Gastrocnemius medialis (tissue), 4 donors: ENCODE data around the gene CDH23. TPM values are rescaled to one million over a fixed set of nuclear protein-coding genes. Genes with fewer than 3 reads are reported as not detected.

ENCODE experiments used
- ATAC-seq, 2 donors: fragments of 150-250 bp; one replicate each; pipeline ENCODE4 v1.9.1; 2016
- DNase-seq, 2 donors: peaks; one replicate each; pipeline ENCODE4 v3.0.0-alpha.2; 2019
- H3K27ac ChIP-seq, 4 donors: fragments of 200-600 bp; sonication (generic); 1 replicate in 1 of 4; 2 replicates in 3 of 4; pipeline ENCODE4 v1.5.1; 2016 to 2018; ENCODE audit warnings: mild to moderate bottlenecking in 2 of 4, moderate library complexity in 1 of 4
- H3K27me3 ChIP-seq, 3 donors: fragments of 200-600 bp; sonication (generic) in 2 of 3; 1 replicate in 1 of 3; 2 replicates in 2 of 3; pipeline versions ENCODE4 v1.5.1 to v1.6.0; 2016 to 2019; ENCODE audit warnings: mild to moderate bottlenecking in 1 of 3, moderate library complexity in 1 of 3
- H3K36me3 ChIP-seq, 2 donors: fragments of 200-600 bp; sonication (generic) in 1 of 2; one replicate each; pipeline ENCODE4 v1.5.1; 2017 to 2018
- H3K4me1 ChIP-seq, 2 donors: fragments of 200-600 bp; sonication (generic) in 1 of 2; one replicate each; pipeline ENCODE4 v1.5.1; 2016 to 2017; ENCODE audit warnings: mild to moderate bottlenecking in 2 of 2
- H3K4me3 ChIP-seq, 4 donors: fragments of 200-600 bp; sonication (generic) in 3 of 4; 1 replicate in 1 of 4; 2 replicates in 3 of 4; pipeline ENCODE4 v1.5.1; 2016 to 2019; ENCODE audit warnings: mild to moderate bottlenecking in 2 of 4
- H3K9me3 ChIP-seq, 3 donors: fragments of 200-600 bp; sonication (generic) in 2 of 3; 1 replicate in 1 of 3; 2 replicates in 2 of 3; pipeline ENCODE4 v1.5.1; 2016 to 2019
- CTCF ChIP-seq, 5 experiments: fragments of 450-650 bp in 3 of 5; fragments of 200-600 bp in 2 of 5; sonication (generic) in 2 of 5; IDR thresholded peaks in 4 of 5; conservative IDR thresholded peaks in 1 of 5; 1 replicate in 4 of 5; 2 replicates in 1 of 5; pipeline ENCODE4 v1.5.1; 2016 to 2019; ENCODE audit warnings: antibody characterized with exemption in 5 of 5, mild to moderate bottlenecking in 3 of 5, moderate library complexity in 3 of 5
- POLR2A ChIP-seq, 2 donors: fragments of 450-650 bp; IDR thresholded peaks; one replicate each; pipeline ENCODE4 v1.6.1; 2017; ENCODE audit warnings: antibody characterized with exemption in 2 of 2, mild to moderate bottlenecking in 2 of 2, moderate library complexity in 2 of 2
- in situ Hi-C, 4 donors: fragments of 200-750 bp; cut with MboI; loops; one replicate each; pipeline versions ENCODE4 v1.15.0 to v1.8.0; 2017; ENCODE audit warnings: low sequenced_read_pairs in 4 of 4
- intact Hi-C: fragments of 100-400 bp; cut with DNase I; formaldehyde crosslinking; loops from one replicate; pipeline ENCODE4 v1.15.1; 2023; ENCODE audit warnings: low total_unique reads
- total RNA-seq, 4 donors: library from RNA; depleted of rRNA; stranded (reverse); fragments of >200 nt; gene quantifications; one replicate each; pipeline versions ENCODE4 v1.1.0 to v1.2.3, GENCODE V29; 2016

Gene CDH23
- total RNA-seq, 4 donors from 2014 or later = 0.53 to 1.8 (median 1.2) TPM

- peaks cover 0 to 4% (median 0%) of the 10 kb centered on the region in 3 donors for H3K27me3 ChIP-seq
- intact Hi-C loops (no loop called here), in situ Hi-C loops (no loop called here)
- H3K4me1 ChIP-seq = no peaks in the 10 kb centered on the region
- no peak overlapping the region for H3K27ac ChIP-seq
- TF ChIP-seq POLR2A (IDR thresholded peaks at IDR 0.05) (no peak), CTCF (IDR thresholded peaks at IDR 0.05 in 4 of 5, conservative IDR thresholded peaks at IDR 0.05 in 1 of 5) (no peak)
- no peak for ATAC-seq
- H3K36me3 ChIP-seq = no peaks in the 10 kb centered on the region
- no peak overlapping the region for H3K4me3 ChIP-seq
- no peak for DNase-seq
- peaks cover 0 to 16% (median 0%) of the 10 kb centered on the region in 3 donors for H3K9me3 ChIP-seq
These were observed 11.9 kb downstream of the CDH23 start for GRCh38 chr10:71408436-71409225.

- H3K9me3 ChIP-seq = peaks cover 0 to 20% (median 0%) of the 10 kb centered on the region in 3 donors
- DNase-seq (no peak), ATAC-seq (no peak)
- TF ChIP-seq POLR2A (IDR thresholded peaks at IDR 0.05) (no peak), CTCF (IDR thresholded peaks at IDR 0.05 in 4 of 5, conservative IDR thresholded peaks at IDR 0.05 in 1 of 5) (no peak)
- in situ Hi-C loops = no loop called here
- peaks cover 0 to 2% (median 0%) of the 10 kb centered on the region in 3 donors for H3K27me3 ChIP-seq
- H3K4me1 ChIP-seq = no peaks in the 10 kb centered on the region
- H3K36me3 ChIP-seq = no peaks in the 10 kb centered on the region
- H3K27ac ChIP-seq = no peak overlapping the region
- intact Hi-C loops = no loop called here
- no peak overlapping the region for H3K4me3 ChIP-seq
These were observed 12.9 kb downstream of the CDH23 start for GRCh38 chr10:71409516-71410104.

GRCh38 chr10:71413581-71413980, 16.9 kb downstream of the CDH23 start:
- TF ChIP-seq POLR2A (IDR thresholded peaks at IDR 0.05) (no peak), CTCF (IDR thresholded peaks at IDR 0.05 in 4 of 5, conservative IDR thresholded peaks at IDR 0.05 in 1 of 5) (no peak)

GRCh38 chr10:71414359-71414758, 17.6 kb downstream of the CDH23 start:
- no peak for TF ChIP-seq POLR2A (IDR thresholded peaks at IDR 0.05)
- no peak overlapping the region for H3K4me3 ChIP-seq
- peaks cover 0 to 20% (median 0%) of the 10 kb centered on the region in 3 donors for H3K9me3 ChIP-seq
- no peaks in the 10 kb centered on the region for H3K4me1 ChIP-seq
- no peak overlapping the region for H3K27ac ChIP-seq
- intact Hi-C loops = no loop called here
- peaks cover 0 to 2% (median 0%) of the 10 kb centered on the region in 3 donors for H3K27me3 ChIP-seq
- no peaks in the 10 kb centered on the region for H3K36me3 ChIP-seq
- in situ Hi-C loops = no loop called here
- DNase-seq (no peak), ATAC-seq (no peak)

More at GRCh38 chr10:71413581-71413980, 16.9 kb downstream of the CDH23 start:
- Histone ChIP-seq H3K4me1 (no peaks in the 10 kb centered on the region), H3K36me3 (no peaks in the 10 kb centered on the region), H3K27ac (no peak overlapping the region), H3K4me3 (no peak overlapping the region), H3K9me3 (peaks cover 0 to 20% (median 0%) of the 10 kb centered on the region in 3 donors), H3K27me3 (peaks cover 0 to 2% (median 0%) of the 10 kb centered on the region in 3 donors)
- in situ Hi-C loops (no loop called here), intact Hi-C loops (no loop called here)
- no peak for ATAC-seq
- DNase-seq = no peak

GRCh38 chr10:71419002-71419540, 22.4 kb downstream of the CDH23 start:
- Histone ChIP-seq H3K4me1 (no peaks in the 10 kb centered on the region), H3K36me3 (no peaks in the 10 kb centered on the region), H3K27me3 (no peaks in the 10 kb centered on the region), H3K27ac (no peak overlapping the region), H3K4me3 (no peak overlapping the region), H3K9me3 (peaks cover 0 to 4% (median 0%) of the 10 kb centered on the region in 3 donors)
- TF ChIP-seq CTCF (IDR thresholded peaks at IDR 0.05 in 4 of 5, conservative IDR thresholded peaks at IDR 0.05 in 1 of 5) (no peak), POLR2A (IDR thresholded peaks at IDR 0.05) (no peak)
- DNase-seq = no peak
- in situ Hi-C loops (no loop called here), intact Hi-C loops (no loop called here)
- ATAC-seq = no peak
